Brain microvascular endothelial cell (primary cell): ENCODE results near the gene ZNF146.
"Not testable (repeated sequence)": the region's sequence is repeated elsewhere in the genome, so short reads cannot be mapped to it uniquely, and the experiment has no call there.

Experiments
- DNase-seq: peaks from one replicate; pipeline ENCODE4 v3.0.0-alpha.2; 2020
- H3K27ac ChIP-seq: fragments of 250-450 bp; sonication (Bioruptor Pico); 2 replicates; pipeline ENCODE4 v1.5.1; 2020; ENCODE audit warnings: mild to moderate bottlenecking, moderate library complexity
- H3K27me3 ChIP-seq: fragments of 250-450 bp; sonication (Bioruptor Pico); replicated peaks from 2 replicates; pipeline ENCODE4 v1.5.1; 2020; ENCODE audit warnings: mild to moderate bottlenecking
- H3K36me3 ChIP-seq: fragments of 250-450 bp; sonication (Bioruptor Pico); replicated peaks from 2 replicates; pipeline ENCODE4 v1.5.1; 2020; ENCODE audit warnings: mild to moderate bottlenecking
- H3K4me3 ChIP-seq: 2 replicates; pipeline ENCODE4 v1.5.1; 2011; ENCODE audit warnings: low read depth, mild to moderate bottlenecking, control low read depth, low read length, moderate library complexity
- in situ Hi-C: cut with HindIII; loops from 2 replicates; pipeline ENCODE4 v1.10.0; 2017; ENCODE audit warnings: low sequenced_read_pairs, low pct_ligation_motif_present
- TF ChIP-seq, protein P1 (sequence below): IDR thresholded peaks from 2 replicates; pipeline ENCODE4 v1.5.1; 2011; ENCODE audit warnings: low read depth, mild to moderate bottlenecking, moderate library complexity, low read length, control low read depth, inconsistent platforms; ENCODE audit errors: missing control alignments

Gene ZNF146

DNA sequence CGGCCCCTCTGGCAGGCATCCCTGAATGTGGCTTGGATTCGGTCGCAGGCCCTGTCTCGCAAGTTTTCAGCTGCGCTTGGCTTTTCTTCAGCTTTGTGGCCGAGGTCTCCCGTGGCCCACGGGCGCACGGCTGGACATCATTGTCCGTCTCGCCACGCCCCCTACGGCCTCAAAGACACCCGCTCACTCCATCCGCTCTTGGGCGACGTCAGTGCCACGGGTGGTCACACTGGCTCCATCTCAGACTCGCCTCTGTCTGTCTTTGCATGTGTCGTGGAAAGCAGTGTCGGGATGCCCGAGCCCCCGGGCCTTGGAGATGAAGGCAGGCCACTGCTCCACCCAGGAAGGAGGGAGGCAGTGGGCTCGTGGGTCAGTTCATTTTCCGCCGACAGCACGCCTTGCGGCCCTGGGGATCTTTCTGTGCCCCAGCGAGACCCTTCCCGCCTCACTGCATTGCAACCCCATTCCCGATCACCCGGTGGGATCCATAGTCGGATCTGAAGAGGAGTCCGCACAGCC is 51.0 kb downstream of the ZNF146 start:
- TF ChIP-seq, protein P1, sequence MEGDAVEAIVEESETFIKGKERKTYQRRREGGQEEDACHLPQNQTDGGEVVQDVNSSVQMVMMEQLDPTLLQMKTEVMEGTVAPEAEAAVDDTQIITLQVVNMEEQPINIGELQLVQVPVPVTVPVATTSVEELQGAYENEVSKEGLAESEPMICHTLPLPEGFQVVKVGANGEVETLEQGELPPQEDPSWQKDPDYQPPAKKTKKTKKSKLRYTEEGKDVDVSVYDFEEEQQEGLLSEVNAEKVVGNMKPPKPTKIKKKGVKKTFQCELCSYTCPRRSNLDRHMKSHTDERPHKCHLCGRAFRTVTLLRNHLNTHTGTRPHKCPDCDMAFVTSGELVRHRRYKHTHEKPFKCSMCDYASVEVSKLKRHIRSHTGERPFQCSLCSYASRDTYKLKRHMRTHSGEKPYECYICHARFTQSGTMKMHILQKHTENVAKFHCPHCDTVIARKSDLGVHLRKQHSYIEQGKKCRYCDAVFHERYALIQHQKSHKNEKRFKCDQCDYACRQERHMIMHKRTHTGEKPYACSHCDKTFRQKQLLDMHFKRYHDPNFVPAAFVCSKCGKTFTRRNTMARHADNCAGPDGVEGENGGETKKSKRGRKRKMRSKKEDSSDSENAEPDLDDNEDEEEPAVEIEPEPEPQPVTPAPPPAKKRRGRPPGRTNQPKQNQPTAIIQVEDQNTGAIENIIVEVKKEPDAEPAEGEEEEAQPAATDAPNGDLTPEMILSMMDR = no peak
- no peaks in the 10 kb centered on the region for H3K36me3 ChIP-seq
- H3K27me3 ChIP-seq = no peaks in the 10 kb centered on the region
- no peak overlapping the region for H3K4me3 ChIP-seq
- no peak overlapping the region for H3K27ac ChIP-seq
- in situ Hi-C loops = no loop called here
- no peak for DNase-seq

DNA sequence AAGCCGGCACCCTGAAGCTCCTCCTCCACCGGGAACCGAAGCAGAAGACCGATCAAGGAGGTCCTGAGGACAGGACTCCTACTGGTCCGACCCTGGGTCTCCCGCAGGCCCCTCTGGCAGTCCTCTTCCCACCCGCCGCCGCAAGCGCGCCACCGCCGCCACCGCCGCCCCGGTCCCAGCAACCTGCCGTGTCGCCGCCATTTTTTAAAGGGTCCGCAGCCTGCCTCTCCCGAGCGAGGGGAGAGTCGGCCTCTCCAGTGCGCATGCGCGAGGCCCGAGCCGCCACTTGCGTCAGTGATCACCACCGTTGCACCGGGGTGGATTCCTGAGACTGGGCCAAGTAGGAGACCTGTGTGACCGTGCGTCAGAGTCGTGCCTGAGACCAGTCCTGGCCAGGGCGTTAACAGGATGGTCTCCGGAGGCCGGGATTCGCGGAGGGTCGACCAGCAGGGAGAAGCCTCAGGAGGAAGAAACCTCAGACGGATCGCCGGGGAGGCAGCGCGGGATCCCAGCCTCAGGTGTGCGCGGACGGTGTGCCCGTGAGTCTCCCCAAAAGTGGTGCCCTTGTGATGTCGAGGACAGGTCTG is 51.6 kb downstream of the ZNF146 start:
- TF ChIP-seq, protein P1 = no peak
- no peak for DNase-seq
- Histone ChIP-seq H3K36me3 (no peaks in the 10 kb centered on the region), H3K27me3 (no peaks in the 10 kb centered on the region), H3K4me3 (no peak overlapping the region), H3K27ac (no peak overlapping the region)
- in situ Hi-C loops = no loop called here

DNA sequence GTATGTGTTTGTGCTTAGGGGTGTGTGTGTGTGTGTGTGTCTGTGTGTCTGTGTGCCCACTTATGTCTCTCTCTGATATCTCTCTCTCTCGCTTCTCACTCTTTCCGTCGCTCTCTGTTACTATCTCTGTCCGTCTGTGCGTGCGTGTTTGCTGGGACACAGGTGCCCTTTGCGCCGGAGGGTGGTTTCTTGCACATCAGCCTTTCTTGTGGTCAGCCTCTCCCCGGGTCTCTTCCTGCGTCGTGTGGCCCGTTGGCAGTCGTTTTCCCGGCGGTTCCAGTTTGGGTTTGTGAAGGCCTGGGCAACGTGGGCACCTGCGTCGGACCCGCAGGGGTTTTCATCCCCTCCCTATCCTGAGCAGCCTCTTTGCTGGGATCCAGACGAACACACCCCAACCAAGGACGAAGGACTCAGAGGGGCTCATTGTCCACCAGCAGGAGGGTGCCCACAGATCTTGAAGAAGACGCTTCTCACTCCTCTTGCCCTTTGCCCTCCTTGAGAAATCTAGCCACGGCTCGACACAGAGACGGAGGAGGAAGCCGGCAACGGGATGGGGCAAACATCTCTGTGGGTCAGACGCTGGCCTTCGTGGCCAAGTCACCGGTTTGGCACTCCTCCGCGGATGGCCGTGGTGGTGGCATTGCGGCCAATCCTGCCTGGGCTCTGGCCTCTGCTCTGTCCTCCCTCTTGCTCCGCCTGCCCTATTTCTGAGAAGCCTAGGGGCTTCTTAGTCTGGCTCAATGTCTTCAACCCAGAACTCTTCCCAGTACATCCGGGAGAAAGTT is 52.3 kb downstream of the ZNF146 start:
- no peak overlapping the region for H3K4me3 ChIP-seq
- in situ Hi-C loops = no loop called here
- no peaks in the 10 kb centered on the region for H3K27me3 ChIP-seq
- no peak for DNase-seq
- no peak overlapping the region for H3K27ac ChIP-seq
- no peaks in the 10 kb centered on the region for H3K36me3 ChIP-seq
- TF ChIP-seq, protein P1 = no peak

DNA sequence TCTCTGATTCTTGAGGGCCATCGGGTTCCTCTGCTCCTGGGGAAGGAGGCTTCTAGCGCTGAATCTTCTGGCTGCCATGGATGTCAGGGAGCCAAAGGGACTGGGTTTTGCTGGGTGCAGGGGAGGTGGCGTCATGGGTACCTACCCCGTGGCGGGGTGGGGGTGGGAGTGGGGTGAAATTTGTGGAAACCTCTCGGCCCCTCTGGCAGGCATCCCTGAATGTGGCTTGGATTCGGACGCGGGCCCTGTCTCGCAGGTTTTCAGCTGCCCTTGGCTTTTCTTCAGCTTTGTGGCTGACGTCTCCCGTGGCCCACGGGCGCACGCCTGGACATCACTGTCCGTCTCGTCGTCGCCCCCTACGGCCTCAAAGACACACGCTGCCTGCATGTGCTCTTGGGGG is 53.2 kb downstream of the ZNF146 start:
- H3K4me3 ChIP-seq, H3K27ac ChIP-seq, H3K27me3 ChIP-seq, in situ Hi-C loops, H3K36me3 ChIP-seq, DNase-seq: not testable (repeated sequence)

DNA sequence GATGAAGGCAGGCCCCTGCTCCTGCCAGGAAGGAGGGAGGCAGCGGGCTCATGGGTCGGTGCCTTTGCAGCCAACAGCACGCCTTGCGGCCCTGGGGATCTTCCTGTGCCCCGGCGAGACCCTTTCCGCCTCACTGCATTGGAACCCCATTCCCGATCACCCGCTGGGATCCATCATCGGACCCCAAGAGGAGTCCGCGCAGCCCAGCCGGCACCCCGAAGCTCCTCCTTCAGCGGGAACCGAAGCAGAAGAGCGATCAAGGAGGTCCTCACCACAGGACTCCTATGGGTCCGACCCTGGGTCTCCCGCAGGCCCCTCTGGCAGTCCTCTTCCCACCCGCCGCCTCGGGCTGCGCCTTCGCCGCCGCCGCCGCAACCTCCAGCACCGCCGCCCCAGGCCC is 53.7 kb downstream of the ZNF146 start:
- H3K4me3 ChIP-seq, in situ Hi-C loops, H3K27ac ChIP-seq, H3K36me3 ChIP-seq, DNase-seq, H3K27me3 ChIP-seq: not testable (repeated sequence)

DNA sequence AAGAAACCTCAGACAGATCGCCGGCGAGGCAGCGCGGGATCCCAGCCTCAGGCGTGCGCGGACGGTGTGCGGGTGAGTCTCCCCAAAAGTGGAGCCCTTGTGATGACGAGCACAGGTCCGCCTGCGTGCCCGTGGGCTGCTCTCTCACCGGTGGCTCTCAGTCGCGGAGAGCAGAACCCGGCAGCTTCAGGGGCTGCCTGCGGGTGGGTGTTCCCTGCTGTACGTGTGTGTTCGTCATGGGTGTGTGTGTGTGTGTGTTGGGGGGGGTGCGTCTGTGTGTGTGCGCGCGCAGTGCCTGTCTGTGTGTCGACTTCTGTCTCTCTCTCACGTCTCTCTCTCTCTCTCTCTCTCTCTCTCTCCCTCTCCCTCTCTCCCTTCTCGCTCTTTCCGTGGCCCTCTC is 54.4 kb downstream of the ZNF146 start:
- H3K36me3 ChIP-seq, DNase-seq, H3K27me3 ChIP-seq, H3K4me3 ChIP-seq, in situ Hi-C loops, H3K27ac ChIP-seq: not testable (repeated sequence)
